ENCODE data around the gene CADPS2.
"Not testable (repeated sequence)": the region's sequence is repeated elsewhere in the genome, so short reads cannot be mapped to it uniquely, and the experiment has no call there.

The CADPS2 gene

DNA sequence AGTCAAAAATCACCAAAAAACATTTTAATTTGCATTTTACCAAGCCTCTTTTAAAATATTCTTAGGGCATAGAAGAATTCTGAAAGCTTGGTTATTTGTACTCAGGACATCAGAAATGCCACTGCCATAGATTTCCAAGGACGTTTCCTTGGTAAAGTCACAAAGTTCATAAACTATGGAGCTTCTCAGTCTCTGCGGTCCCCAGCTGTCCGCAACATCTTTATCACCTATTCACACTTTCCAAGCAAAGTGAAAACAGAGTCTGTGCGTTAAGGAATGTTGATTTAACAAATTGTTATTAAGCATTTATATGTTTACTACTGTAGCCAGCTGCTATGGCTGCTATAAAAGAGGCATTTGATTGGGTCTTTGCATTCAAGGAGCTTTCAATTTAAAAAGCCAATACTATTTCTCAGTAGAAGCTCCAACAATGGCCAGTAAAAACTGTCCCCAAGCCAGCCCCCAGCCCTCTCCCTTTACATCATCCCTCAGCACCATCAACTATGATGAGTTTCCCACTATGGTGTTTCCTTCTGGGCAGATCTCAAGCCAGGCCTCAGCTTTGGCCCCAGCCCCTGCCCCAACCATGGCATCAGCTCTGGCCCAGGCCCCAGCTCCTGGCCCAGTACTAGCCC, 36.8 kb downstream of the CADPS2 start:
- DNase-seq: no peak

DNA sequence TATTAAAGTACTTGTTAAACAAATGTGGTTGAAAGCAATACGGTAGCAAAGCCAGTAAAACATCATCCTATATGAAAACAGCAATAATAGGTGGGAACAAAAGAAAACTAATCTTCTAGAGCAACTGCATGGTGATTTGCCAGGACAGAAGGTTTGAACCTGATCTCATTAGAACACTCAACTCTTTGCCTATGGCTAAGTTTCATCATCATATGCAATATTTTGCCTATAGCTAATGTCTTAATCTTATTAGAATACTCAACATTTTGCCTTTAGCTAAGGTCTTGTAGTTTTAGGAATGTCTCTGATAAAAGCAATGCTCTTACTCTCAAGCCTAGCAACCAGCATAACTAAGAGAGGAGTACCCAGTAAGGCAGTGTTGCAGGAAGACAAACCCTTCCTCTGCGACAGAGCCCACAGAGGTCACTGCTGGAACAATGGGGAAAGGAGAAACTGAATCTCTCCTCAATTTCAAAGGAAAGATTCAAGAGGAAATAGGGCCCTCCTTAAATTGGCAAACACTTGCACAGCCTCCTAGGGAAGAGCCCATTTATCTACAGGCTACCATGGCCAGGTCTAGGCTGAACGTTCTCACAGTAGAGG, 38.3 kb downstream of the CADPS2 start:
- DNase-seq: no peak

DNA sequence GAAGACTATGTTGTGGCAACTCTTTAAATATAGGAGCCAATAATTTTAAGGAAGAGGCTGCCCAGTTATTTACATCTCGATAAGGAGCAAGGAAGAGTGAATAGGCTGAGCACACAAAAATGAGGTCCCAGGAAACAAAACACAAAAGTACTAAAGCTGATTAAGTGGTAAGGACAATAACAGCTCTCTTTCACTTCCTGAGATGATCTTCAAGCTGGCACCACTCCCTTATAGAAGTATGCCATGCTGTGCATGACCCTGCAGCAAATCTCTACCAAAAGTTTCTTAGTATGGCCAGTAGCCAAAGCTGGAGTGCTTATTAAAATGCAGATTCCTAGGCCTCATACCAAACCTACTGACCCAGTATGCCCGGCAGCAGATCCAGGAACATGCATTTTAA, 39.7 kb downstream of the CADPS2 start:
- no peak for DNase-seq

DNA sequence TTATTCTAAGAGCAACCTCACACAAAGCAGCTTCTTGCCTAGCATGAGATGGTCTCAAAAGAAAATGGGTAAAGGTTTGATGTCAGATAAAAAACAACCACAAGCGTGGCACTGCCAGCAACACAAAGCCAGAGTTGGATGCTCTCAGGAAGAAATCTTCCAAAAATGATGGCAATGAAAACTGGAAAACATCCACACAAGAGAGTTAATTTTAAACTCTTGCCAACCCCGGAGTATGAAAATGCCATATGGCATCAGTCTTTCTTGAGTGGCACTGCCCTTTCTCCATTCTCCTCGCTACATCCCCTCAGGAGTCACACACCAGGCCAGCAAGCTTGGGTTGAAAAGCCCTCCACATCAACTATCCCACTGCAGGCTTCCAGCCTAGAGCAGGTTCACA, 41.0 kb downstream of the CADPS2 start:
- no peak for DNase-seq

DNA sequence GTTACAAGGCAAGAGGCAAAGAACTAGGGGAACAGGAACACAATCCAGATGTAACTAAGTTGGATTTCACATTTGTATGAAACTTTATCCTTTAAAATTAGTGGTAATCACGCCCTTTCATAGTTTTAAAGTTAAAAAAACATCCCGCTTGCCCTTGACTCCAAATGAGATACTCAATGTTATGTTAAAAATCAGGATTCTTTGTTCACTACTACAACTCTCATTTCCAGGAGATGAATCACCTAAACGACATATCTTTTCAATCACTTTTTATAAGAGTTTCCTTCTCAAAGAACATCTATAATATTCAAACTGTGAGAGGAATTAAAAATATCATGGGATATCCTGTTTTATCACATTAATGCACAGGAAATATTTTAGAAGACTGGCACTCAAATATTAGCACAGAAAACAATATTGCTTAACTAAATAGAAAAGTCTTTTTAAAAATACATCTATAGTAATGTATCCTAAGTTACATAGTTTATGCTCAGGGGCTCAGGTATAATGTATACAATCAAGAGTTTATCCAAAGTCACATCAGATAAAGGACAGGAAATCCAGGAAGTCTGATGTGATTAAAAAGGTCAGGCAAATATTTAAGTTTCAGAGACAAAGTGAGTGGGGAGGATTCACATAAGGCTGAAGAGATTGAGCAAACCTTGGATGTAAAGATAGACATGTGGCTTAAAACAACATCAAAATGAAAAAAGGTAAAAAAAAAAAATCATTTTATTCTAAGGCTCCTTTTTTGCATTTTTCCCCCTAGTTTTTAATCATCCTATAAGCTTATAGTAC, 41.9 kb downstream of the CADPS2 start:
- no peak for DNase-seq

DNA sequence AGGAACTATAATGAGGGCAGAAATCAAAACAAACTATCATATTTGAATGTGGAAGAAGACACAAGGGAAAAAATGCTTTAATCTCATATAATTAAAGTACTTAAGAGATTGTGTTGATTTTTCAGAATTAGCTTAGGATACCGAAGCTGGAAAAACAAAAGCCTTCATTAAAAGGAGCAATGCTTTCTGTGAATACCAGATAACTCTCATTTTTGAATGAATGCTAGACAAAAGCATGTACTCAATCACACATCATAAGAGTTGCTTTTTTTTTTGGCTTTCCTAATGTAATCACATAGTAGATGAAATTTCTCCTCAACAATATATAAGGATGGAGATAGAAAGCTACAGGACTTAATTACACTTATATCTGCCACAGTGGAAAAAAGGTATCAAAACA, 43.3 kb downstream of the CADPS2 start:
- DNase-seq: no peak

DNA sequence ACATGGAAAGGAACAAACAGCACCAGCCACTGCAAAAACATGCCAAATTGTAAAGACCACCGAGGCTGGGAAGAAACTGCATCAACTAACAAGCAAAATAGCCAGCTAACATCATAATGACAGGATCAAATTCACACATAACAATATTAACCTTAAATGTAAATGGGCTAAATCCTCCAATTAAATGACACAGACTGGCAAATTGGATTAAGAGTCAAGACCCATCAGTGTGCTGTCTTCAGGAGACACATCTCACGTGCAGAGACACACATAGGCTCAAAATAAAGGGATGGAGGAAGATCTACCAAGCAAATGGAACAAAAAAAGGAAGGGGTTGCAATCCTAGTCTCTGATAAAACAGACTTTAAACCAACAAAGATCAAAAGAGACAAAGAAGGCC, 50.0 kb downstream of the CADPS2 start:
- DNase-seq: not testable (repeated sequence)

DNA sequence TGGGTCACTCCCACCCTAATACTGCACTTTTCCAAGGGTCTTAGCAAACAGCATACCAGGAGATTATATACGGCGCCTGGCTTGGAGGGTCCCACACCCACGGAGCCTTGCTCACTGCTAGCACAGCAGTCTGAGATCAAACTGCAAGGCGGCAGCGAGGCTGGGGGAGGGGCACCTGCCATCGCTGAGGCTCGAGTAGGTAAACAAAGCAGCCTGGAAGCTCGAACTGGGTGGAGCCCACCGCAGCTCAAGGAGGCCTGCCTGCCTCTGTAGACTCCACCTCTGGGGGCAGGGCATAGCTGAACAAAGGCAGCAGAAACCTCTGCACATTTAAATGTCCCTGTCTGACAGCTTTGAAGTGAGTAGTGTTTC, 51.7 kb downstream of the CADPS2 start:
- DNase-seq: not testable (repeated sequence)

DNA sequence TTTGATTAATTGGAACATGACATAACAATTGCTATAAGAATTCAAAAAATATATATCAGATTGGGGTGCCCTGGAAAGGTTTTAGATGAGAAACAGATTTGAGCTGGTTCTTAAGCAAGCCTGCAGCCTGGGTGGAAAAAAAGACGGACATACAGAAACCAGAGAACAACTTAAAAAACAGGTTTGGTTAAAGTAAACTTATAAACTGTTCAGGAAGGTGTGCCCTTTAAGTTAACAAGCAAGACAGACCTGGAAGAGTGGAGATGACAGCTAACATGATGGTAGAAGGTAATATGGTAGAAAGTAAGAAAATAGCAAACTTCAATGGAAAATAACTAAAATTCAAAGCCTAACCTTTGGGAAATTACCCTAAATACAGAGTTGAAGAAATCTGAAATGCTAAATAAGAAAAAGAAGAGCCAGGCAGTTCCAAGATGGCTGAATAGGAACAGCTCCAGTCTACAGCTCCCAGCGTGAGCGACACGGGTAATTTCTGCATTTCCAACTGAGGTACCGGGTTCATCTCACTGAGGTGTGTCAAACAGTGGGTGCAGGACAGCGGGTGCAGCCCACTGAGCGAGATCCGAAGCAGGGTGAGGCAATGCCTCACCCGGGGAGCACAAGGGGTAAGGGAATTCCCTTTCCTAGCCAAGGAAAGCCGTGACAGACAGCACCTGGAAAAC, 52.2 kb downstream of the CADPS2 start:
- DNase-seq: no peak

DNA sequence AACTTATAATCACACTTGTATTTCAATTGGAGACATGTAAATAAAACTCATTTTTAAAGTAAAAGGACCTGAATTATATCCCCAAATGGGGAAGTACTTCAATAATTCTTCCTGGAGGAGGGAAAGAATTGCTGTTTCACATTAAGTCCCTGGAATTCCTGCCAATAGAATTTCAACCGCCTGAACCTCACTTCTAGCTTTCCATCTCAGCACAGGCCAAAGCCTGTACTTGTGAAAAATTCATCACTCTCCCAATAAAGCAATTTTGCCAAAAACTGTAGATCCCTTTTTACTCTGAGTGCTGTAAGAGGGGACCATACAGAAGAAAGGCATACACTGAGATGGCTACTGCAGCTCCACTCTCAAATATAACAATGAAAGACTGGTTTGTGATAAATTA, 54.8 kb downstream of the CADPS2 start:
- no peak for DNase-seq

DNA sequence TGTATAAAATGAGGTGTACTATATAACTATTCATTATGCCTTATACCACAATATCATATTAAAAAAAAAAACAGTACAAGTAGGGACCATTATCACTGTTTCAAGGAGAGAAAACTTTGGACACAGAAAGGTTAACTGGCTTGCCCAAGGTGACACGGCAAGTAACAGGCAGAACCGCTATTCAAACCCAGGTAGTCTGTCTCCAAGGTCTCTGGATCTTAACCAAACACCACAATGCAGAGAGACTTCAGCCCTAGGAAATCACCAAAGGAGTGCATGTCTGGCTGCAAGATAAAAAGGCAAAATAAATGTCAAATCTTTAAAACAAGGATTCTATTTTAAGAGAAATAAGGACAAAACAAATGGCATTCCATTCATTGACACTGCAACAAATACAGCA, 56.3 kb downstream of the CADPS2 start:
- DNase-seq: no peak

DNA sequence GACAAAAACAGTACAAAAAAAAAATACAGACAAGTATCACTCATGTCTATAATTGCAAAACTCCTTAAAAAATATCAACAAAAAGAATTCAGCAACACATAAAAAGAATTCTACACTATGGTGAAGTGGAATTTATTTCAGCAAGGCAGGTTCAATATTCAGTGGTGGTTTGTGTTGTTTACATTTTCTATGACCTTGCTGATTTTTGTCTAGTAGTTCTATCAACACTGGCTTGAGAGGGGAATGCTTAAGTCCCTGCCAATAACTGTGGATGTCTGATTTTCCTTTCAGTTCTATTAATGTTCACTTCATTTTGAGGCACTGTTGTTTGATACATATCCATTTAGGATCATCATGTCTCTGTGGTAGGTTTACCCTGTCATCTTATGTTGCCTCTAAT, 58.5 kb downstream of the CADPS2 start:
- DNase-seq: no peak

DNA sequence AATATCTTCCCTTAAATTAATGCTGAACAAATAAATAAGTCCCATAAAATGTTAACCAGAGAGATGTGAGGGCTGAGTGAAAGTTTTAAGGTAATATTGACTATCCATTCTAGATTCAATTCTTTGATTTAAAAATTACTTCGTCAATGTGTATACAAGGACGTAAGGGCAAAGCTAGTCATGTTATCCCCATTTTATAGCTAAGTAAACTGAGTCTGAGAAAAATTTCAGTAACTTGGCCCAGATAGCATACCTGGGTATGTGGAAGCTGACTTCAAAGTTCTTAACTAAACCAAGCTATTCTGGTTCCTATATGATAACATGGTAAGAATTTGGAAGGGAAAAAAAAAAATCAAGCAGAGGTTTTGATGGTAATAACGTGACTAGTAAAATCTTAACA, 72.4 kb downstream of the CADPS2 start:
- no peak for DNase-seq

DNA sequence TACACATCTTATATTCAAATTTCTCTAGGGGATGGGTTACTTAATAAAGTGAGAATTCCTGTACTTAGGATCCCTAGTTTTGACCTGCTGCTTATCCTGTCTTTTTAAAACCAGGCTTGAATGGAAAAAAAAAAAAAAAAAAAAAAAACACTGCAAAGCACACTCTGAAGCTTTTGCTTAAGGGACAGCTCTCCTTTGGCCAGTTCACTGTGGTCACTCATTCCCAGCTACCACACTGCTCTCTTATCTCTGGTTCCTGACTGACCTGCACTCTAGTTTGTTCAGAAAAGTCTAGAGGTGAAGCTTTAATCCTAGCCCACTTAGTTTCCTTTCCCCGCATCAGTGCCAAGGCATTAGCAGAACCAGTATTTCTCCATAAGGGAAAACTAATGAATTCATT, 82.4 kb downstream of the CADPS2 start:
- DNase-seq: no peak

DNA sequence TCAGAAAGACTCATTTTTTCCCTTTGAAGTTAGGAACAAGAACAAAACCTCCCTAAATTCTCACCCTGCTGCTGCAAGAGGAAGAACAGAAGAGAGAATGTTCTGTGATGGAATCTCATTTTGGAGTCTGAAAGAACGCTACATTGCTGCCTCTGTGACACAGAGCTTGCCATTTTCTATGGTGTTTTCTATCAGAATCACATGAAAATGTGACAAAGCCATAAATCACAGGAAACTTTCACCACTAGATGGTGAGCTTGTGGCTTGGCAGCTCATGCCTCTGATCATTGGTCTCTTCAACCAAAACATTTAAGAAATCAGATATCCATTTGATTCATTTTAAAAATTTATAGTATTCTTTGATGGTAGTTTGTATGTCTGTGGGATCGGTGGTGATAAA, 82.9 kb downstream of the CADPS2 start:
- DNase-seq: no peak

DNA sequence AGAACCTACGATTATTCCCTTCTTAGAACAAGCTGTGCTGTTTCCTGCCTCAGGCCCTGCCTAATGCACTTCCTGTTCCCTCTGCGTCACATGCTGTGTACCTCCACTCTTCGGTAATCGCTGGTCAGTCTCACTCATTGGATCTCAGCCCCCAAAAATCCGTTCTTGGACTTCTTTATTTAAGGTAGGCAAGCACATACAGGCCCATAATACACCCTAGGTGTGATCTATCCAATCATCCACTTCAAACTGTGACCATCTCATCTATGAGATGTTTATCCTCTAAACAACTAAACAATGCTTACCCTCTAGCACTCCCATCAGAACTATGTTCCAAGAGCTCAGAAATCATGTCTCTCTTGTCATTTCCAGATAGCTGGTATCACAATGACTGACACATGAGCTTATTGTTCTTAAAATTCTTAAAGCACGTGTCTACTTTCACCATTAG, 83.9 kb downstream of the CADPS2 start:
- no peak for DNase-seq

DNA sequence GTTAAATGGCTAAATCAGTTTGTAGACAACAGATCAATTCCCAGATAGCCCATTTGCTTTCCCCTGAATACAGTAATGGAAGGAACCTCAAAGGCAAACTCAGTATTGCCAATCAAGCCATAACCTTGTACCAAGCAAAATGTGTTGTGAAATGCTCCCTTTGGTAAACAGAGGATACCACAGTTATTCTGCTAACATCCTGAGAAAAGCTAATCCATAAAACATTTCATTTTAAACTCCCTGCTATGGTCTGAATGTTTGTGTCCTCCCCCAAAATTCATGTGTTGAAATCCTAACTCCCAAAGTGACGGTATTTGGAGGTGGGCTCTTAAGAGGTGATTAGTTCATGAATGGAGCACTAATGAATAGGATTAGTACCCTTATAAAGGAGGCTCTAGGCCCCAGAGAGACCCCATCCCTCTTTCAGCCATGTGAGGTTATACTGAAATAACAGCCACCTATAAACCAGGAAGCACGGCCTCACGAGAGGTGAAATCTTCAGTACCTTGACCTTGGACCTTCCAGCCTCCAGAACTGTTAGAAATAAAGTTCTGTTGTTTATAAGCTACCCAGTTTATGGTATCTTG, 94.2 kb downstream of the CADPS2 start:
- no peak for DNase-seq

DNA sequence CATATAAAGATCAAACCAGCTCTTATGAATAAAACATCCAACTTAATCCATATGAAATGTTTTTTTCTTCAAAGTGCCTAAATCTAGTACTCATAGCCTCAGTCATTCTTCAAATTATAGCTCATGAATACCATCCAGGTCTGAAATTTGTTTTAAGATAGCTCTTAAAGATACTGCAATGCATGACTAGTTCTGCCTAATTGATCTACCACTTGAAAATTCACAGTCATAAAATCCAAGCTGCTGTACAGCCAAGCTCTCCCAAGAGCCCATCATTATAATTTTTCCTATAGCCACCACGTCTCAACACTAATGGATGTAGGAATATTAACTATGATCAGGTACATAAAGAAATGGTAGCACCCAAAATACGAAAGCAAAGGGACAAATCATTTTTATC, 95.7 kb downstream of the CADPS2 start:
- DNase-seq: no peak

DNA sequence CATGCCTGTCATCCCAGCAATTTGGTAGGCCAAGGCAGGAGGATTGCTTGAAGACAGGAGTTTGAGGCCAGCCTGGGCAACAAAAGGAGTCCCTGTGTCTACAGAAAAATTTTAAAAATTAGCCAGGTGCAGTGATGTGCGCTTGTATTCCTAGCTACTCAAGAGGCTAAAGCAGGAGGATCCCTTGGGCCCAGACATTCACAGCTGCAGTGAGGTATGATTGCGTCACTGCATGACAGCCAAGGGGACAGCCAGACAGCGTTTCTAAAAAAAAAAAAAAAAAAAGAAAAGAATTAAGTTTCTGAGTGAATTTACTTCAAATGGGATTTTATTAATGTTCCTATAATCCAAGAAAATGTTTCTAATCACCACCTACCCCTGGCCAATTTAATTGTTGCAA, 96.1 kb downstream of the CADPS2 start:
- DNase-seq: no peak

DNA sequence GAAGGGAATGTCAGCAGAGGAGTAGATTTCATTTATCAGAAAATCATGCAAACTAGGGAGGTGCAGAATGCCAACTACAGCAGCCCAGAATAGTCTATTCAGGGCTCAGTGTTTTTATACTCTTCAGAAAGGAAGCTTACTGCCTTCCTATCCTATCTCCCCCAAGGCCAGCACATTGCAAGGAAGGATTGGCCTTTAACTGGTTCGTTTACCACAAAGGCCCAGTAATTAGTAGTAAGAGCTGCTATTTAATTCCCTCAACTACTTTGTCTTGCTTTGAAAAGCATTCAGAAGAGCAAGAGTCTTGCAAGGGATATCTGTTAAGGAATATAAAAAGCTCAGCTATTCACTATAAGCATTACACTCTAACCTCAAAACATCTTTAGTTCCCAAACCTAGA, 97.1 kb downstream of the CADPS2 start:
- no peak for DNase-seq

DNA sequence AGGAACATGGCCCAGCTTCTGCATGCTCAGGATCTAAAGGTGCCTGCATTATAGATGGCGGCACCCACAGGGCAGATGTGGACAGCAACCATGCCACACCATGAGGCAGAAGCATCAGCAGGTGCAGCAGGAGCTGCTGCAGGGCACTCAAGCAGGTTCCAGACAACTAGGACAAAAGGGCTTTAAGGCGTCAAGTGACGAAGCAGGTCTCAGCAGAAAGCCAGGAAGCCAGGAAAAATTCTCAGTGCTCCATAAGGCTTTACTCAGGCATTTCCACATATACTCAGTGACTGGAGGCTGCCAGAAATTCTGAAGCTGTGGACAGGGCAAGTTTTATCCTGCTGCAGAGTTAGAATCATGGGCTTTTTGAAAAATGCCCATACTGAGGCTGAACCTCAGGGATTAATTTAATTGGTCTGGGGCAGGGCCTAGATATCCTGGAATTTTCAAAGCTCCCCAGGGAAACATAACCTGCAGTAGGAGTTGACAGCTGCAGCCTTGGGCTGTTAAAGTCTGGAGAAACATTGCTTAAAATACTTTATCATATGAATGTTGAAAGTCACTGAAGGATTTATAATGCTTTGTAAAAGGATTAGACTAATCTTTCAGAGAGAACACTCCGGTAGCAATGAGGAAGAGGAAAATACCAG, 115.4 kb downstream of the CADPS2 start:
- DNase-seq: no peak

DNA sequence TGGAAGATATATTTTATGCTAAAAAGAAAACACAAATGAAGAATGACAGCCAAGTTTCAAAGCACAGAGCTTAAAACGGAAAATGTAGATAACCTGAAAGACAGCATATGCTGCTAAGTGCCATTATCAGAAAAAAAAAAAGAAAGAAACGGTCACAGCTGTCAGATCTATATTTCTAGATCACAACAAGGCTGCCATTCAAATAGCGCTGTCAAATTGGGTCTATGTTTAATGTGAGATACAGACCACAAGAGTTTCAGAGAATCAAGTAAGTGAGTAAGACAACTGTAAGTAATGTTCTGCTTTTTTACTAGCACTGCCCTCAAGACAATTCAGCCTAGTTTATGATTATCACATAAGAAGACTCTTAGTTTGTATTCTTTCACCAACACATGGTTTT, 117.4 kb downstream of the CADPS2 start:
- no peak for DNase-seq

DNA sequence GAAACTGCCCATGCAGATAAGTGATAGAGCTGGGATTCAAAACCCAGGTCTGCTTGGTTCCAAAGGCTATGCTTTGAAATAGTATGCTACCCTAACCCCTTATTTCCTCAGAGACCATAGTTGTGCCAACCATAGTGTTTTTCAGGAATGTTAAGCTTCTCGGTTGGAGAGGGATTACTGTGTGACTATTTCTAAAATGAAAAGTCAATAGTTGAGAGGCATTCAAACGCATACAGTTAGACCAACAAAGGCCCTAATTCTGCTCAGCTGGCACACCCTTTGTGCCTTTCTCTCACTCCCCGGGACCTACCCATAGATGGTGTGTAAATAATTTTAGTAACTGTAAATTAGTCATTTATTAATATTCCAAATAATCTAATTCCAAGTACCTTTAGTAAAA, 118.9 kb downstream of the CADPS2 start:
- no peak for DNase-seq
